ENCODE data around the gene ANKRD45. TPM values are rescaled to one million over a fixed set of nuclear protein-coding genes. Genes with fewer than 3 reads are reported as not detected.

Gene ANKRD45
- total RNA-seq, 1 experiment from 2014 or later = 0.31 TPM

DNA sequence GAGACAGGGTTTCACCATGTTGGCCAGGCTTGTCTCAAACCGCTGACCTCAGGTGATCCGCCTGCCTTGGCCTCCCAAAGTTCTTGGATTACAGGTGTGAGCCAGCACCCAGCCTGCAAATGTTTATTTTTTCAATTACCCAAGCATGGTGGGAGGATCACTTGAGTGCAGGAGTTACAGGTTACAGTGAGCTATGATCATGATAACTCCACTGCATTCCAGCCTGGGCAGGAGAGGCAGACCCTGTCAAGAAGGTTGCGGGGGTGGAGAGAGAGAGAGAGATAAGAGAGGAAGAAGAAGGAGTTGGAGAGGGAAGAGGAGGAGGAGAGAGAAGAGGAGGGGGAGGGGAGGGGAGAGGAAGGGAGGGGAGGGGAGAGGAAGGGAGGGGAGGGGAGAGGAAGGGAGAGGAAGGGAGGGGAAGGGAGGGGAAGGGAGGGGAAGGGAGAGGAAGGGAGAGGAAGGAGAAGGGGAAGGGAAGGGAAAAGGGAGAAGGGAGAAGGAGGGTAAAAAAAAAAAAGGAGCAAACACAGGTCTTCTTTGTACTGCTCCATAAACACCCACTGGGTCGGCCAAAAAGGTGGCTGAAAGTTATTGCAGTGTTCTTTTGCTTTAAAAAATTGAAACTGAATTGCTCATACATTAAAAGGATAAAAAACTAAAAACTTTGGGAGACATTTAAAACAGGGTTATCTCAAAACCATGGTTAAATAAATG is 61.0 kb downstream of the ANKRD45 start:
- no peak overlapping the region for H3K4me2 ChIP-seq (ENCODE audit: insufficient read depth, insufficient read length, low read length)
- no peak overlapping the region for H3K4ac ChIP-seq (ENCODE audit: low read depth, low read length)
- no peak overlapping the region for H3K56ac ChIP-seq (ENCODE audit: insufficient read length, low read depth, low read length)
- H2AFZ ChIP-seq (ENCODE audit: low read length) = no peak overlapping the region
- no peak overlapping the region for H4K91ac ChIP-seq (ENCODE audit: insufficient read length, low read depth, low read length)
- H3K27ac Mint-ChIP-seq = no peak overlapping the region
- peaks cover 12 to 21% (median 21%) of the 10 kb centered on the region in 3 experiments for H3K36me3 Mint-ChIP-seq (ENCODE audit: insufficient read depth in 1 of 3, low read depth in 3 of 3)
- H3K4me1 ChIP-seq (ENCODE audit: insufficient read depth, low read length) = no peaks in the 10 kb centered on the region
- TF ChIP-seq, protein P1, sequence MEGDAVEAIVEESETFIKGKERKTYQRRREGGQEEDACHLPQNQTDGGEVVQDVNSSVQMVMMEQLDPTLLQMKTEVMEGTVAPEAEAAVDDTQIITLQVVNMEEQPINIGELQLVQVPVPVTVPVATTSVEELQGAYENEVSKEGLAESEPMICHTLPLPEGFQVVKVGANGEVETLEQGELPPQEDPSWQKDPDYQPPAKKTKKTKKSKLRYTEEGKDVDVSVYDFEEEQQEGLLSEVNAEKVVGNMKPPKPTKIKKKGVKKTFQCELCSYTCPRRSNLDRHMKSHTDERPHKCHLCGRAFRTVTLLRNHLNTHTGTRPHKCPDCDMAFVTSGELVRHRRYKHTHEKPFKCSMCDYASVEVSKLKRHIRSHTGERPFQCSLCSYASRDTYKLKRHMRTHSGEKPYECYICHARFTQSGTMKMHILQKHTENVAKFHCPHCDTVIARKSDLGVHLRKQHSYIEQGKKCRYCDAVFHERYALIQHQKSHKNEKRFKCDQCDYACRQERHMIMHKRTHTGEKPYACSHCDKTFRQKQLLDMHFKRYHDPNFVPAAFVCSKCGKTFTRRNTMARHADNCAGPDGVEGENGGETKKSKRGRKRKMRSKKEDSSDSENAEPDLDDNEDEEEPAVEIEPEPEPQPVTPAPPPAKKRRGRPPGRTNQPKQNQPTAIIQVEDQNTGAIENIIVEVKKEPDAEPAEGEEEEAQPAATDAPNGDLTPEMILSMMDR (conservative IDR thresholded peaks at IDR 0.05) = no peak
- no peak overlapping the region for H4K5ac ChIP-seq (ENCODE audit: insufficient read length, low read depth, low read length)
- H3K79me1 ChIP-seq (ENCODE audit: insufficient read depth, low read depth, low read length, poor library complexity, severe bottlenecking) = no peaks in the 10 kb centered on the region
- no peak overlapping the region for H2BK15ac ChIP-seq (ENCODE audit: low read depth, low read length)
- peaks cover 6% of the 10 kb centered on the region for H3K9me3 ChIP-seq (ENCODE audit: control insufficient read depth, low read depth, low read length)
- no peak overlapping the region for H2BK12ac ChIP-seq (ENCODE audit: insufficient read length, low read depth, low read length)
- H3T11ph ChIP-seq (ENCODE audit: low read length) = no peak overlapping the region
- H2BK5ac ChIP-seq (ENCODE audit: insufficient read length, low read length) = no peak overlapping the region
- no peaks in the 10 kb centered on the region for H3K79me2 ChIP-seq (ENCODE audit: insufficient read depth, low read length)
- no peak overlapping the region for H3K18ac ChIP-seq (ENCODE audit: insufficient read length, low read depth, low read length)
- peaks cover 26 to 29% of the 10 kb centered on the region in 2 experiments for H3K9me3 Mint-ChIP-seq
- no peak overlapping the region for H2BK20ac ChIP-seq (ENCODE audit: low read depth, low read length, poor library complexity, severe bottlenecking)
- no peak for DNase-seq
- H2AK5ac ChIP-seq (ENCODE audit: insufficient read length, low read length) = no peak overlapping the region
- no peak overlapping the region for H3K14ac ChIP-seq (ENCODE audit: insufficient read depth, low read length)
- WGBS (ENCODE audit: extremely low coverage, insufficient read length, low lambda C conversion rate) = no CpG with 5 or more reads among the region's 4 CpGs
- H4K8ac ChIP-seq (replicated peaks; ENCODE audit: insufficient read length, low read depth, low read length) = no peak overlapping the region
- no peak overlapping the region for H3K23ac ChIP-seq (ENCODE audit: insufficient read length, low read depth, low read length)
- no peaks in the 10 kb centered on the region for H3K23me2 ChIP-seq (ENCODE audit: insufficient read length, low read depth, low read length, poor library complexity, severe bottlenecking)
- H3K4me3 Mint-ChIP-seq = no peak overlapping the region
- H2BK120ac ChIP-seq (ENCODE audit: low read depth, low read length, poor library complexity, severe bottlenecking) = no peak overlapping the region
- H3K27me3 Mint-ChIP-seq (ENCODE audit: low read depth) = no peaks in the 10 kb centered on the region; the same call in 1 of the 2 replicates
- no peak overlapping the region for H3K9ac ChIP-seq (ENCODE audit: extremely low read depth, insufficient read length, low read length)
- no peaks in the 10 kb centered on the region for H4K20me1 ChIP-seq (ENCODE audit: control insufficient read depth, insufficient read depth, insufficient read length)
- no peak overlapping the region for H3K27ac ChIP-seq (ENCODE audit: insufficient read length, low read depth, low read length)
- no peaks in the 10 kb centered on the region for H3K4me1 Mint-ChIP-seq
- no peaks in the 10 kb centered on the region for H3K27me3 ChIP-seq (ENCODE audit: insufficient read depth, low read length)

Measured in H9 (cell line).